Measurements from ENCODE around the gene ITPK1. TPM values are rescaled to one million over a fixed set of nuclear protein-coding genes. Genes with fewer than 3 reads are reported as not detected.
"Not testable (repeated sequence)": the region's sequence is repeated elsewhere in the genome, so short reads cannot be mapped to it uniquely, and the experiment has no call there.

ITPK1 gene
- polyA plus RNA-seq, 2 of the 4 experiments (the other 2 are of a cell fraction) = 46.2 to 47.0 TPM

GRCh38 chr14:93113678-93114067 lies 2.1 kb downstream of the ITPK1 start:
- H3K4me3 ChIP-seq = peak overlapping the region; percentile 76; the same call in 2 of the 3 replicates
- WGBS (ENCODE audit: missing lambda C conversion rate) = 72% methylated on average over 7 of the region's 8 CpGs
- FAIRE-seq (no peak), DNase-seq (ENCODE audit: low read depth in 1 of 2, low spot score in 1 of 2) (no peak), ATAC-seq (peak in 1 of 2 experiments; percentile 1; a peak in 2 of 6 replicates)
- ChIA-PET CTCF (interaction anchor here (0.5 to 17.9 kb wide), 58 partner anchors 8 to 1125 kb away, joined by 3 to 371 read pairs (median 5); partner anchors contain the start of genes GON7 and UBR7), POLR2A (interaction anchor here (0.8 to 1.0 kb wide), 3 partner anchors 12 to 71 kb away, joined by 3 to 6 read pairs (median 3); partner anchors contain the start of genes LYSET and MOAP1)
- H3K9me3 ChIP-seq = no peaks in the 10 kb centered on the region
- peak overlapping the region in 1 of 2 experiments; percentile 100; a peak in 3 of 6 replicates for H3K27ac ChIP-seq
- H3K4me1 ChIP-seq = peaks cover 20% of the 10 kb centered on the region
- H3K4me2 ChIP-seq = peak overlapping the region; percentile 74
- TF ChIP-seq BHLHE40 (IDR thresholded peaks at IDR 0.05; ENCODE audit: low read depth, low read length) (no peak), GATA3 (IDR thresholded peaks at IDR 0.05; ENCODE audit: borderline replicate concordance) (no peak), BCL3 (IDR thresholded peaks at IDR 0.05) (no peak), JUN (IDR thresholded peaks at IDR 0.05) (no peak), KDM1A (IDR thresholded peaks at IDR 0.05; ENCODE audit: low read depth) (no peak), USF2 (IDR thresholded peaks at IDR 0.05) (no peak), HEYL (CRISPR knock-in tag; IDR thresholded peaks at IDR 0.05) (no peak)

- ATAC-seq (peak; percentile 36 to 66; a peak in 5 of 6 replicates), DNase-seq (ENCODE audit: low read depth in 1 of 2, low spot score in 1 of 2) (peak; percentile 76 to 83)
- WGBS (ENCODE audit: missing lambda C conversion rate) = 29% methylated on average over 15 of the region's 15 CpGs
These were observed 2.6 kb downstream of the ITPK1 start for GRCh38 chr14:93112891-93113677.

GRCh38 chr14:93111541-93111940 lies 4.2 kb downstream of the ITPK1 start:
- ATAC-seq; DNase-seq (ENCODE audit: low read depth in 1 of 2, low spot score in 1 of 2); FAIRE-seq; H3K4me2 ChIP-seq; H3K9me3 ChIP-seq; POLR2A ChIA-PET; H3K27ac ChIP-seq; H3K4me3 ChIP-seq: not testable (repeated sequence)
- 89% methylated on average over 8 of the region's 8 CpGs for WGBS (ENCODE audit: missing lambda C conversion rate)
- peaks cover 18% of the 10 kb centered on the region for H3K4me1 ChIP-seq
- CTCF ChIA-PET = interaction anchor here (0.7 to 17.9 kb wide), 12 partner anchors 12 to 894 kb away, joined by 3 to 371 read pairs (median 16); no protein-coding TSS in a partner anchor

More at GRCh38 chr14:93112891-93113677, 2.6 kb downstream of the ITPK1 start:
- POLR2A ChIA-PET = interaction anchor here (0.8 to 1.0 kb wide), 3 partner anchors 11 to 72 kb away, joined by 3 to 6 read pairs (median 3); partner anchors contain the start of genes LYSET and MOAP1
- TF ChIP-seq CTCF (IDR thresholded peaks at IDR 0.05) (peak; percentile 82), MAX (IDR thresholded peaks at IDR 0.05) (peak; percentile 32; the same call in 1 of the 2 replicates), CBX8 (IDR thresholded peaks at IDR 0.05) (no peak), RAD21 (conservative IDR thresholded peaks at IDR 0.05 in 1 of 2, IDR thresholded peaks at IDR 0.05 in 1 of 2) (peak; percentile 59 to 62), ZC3H11A (IDR thresholded peaks at IDR 0.05) (no peak), HES2 (IDR thresholded peaks at IDR 0.05) (no peak), EP300 (IDR thresholded peaks at IDR 0.05) (no peak), NFE2L2 (conservative IDR thresholded peaks at IDR 0.05; ENCODE audit: low read length) (no peak), SMC3 (IDR thresholded peaks at IDR 0.05) (peak; percentile 71)
- Histone ChIP-seq H3K4me2 (peak overlapping the region; percentile 74), H3K9me3 (no peaks in the 10 kb centered on the region), H3K4me3 (0 out of 3 replicates have a peak overlapping the region, but pooled peaks have one; percentile 76), H3K4me1 (peaks cover 20% of the 10 kb centered on the region), H3K27ac (peak overlapping the region; percentile 2 to 100; a peak in 5 of 6 replicates)
- CTCF ChIA-PET = interaction anchor here (0.5 to 17.9 kb wide), 64 partner anchors 8 to 1124 kb away, joined by 3 to 371 read pairs (median 4); partner anchors contain the start of genes GON7 and UBR7
- peak; percentile 13 for FAIRE-seq
